Measurements from ENCODE around the gene PLVAP. TPM values are rescaled to one million over a fixed set of nuclear protein-coding genes. Genes with fewer than 3 reads are reported as not detected.
A peak's percentile ranks its signal among the peaks of the same experiment; 100 is the strongest.

The PLVAP gene, protein sequence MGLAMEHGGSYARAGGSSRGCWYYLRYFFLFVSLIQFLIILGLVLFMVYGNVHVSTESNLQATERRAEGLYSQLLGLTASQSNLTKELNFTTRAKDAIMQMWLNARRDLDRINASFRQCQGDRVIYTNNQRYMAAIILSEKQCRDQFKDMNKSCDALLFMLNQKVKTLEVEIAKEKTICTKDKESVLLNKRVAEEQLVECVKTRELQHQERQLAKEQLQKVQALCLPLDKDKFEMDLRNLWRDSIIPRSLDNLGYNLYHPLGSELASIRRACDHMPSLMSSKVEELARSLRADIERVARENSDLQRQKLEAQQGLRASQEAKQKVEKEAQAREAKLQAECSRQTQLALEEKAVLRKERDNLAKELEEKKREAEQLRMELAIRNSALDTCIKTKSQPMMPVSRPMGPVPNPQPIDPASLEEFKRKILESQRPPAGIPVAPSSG
- total RNA-seq (ENCODE audit: low replicate concordance) = 0.09 TPM in 1 of 2 replicates, not detected in the other

- peak; percentile 7 for TF ChIP-seq CTCF (IDR thresholded peaks at IDR 0.05; ENCODE audit: insufficient read depth, low read length)
- H3K4me3 ChIP-seq (ENCODE audit: low read depth, low read length) = no peak within 1 kb of the TSS
- DNase-seq (ENCODE audit: low read depth) = no peak
Observed at GRCh38 chr19:17376935-17377600, at the start of gene PLVAP. Gene PLVAP, minus strand, starts transcription at chr19:17377342. Its CDS starts 54 bp downstream, at chr19:17377288.

- peak; percentile 16 for DNase-seq (ENCODE audit: low read depth)
- no peak overlapping the region for H3K4me3 ChIP-seq (ENCODE audit: low read depth, low read length)
- peak; percentile 56 for TF ChIP-seq CTCF (IDR thresholded peaks at IDR 0.05; ENCODE audit: insufficient read depth, low read length)
Observed at GRCh38 chr19:17424743-17425365, 47.7 kb upstream of the PLVAP start.

DNA sequence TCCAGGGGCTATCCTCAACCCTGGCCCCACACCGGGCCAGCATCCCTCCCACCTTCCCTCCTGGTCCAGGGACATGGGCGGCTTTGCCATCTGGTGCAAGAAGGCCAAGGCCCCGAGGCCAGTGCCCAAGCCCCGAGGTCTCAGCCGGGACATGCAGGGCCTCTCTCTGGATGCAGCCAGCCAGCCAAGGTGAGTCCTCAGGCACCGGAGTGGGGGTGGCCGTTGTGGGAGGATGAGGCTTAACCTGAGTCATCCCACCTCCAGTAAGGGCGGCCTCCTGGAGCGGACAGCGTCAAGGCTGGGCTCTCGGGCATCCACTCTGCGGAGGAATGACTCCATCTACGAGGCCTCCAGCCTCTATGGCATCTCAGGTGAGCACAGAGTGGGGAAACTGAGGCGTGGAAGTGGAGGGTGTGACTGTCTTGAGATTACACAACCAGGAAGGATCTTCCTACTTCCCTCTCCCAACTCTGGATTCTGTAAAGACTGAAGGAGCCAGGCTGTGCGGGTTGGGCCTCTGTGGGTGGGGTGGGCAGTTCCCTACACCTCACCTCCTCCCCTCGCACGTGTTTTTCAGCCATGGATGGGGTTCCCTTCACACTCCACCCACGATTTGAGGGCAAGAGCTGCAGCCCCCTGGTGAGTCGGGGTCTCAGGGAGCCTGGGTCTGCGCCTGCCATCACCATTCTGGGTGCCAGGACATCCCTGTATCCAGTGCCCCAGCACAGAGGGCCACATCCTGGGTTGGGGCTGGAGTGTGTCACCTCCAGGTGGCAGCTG lies 46.5 kb upstream of the PLVAP start:
- H3K4me3 ChIP-seq (ENCODE audit: low read depth, low read length) = no peak overlapping the region
- no peak for TF ChIP-seq CTCF (IDR thresholded peaks at IDR 0.05; ENCODE audit: insufficient read depth, low read length)
- no peak for DNase-seq (ENCODE audit: low read depth)

- TF ChIP-seq CTCF (IDR thresholded peaks at IDR 0.05; ENCODE audit: insufficient read depth, low read length) = no peak
- DNase-seq (ENCODE audit: low read depth) = no peak
- H3K4me3 ChIP-seq (ENCODE audit: low read depth, low read length) = no peak overlapping the region
Observed at GRCh38 chr19:17421942-17422341, 44.8 kb upstream of the PLVAP start.

- no peak for TF ChIP-seq CTCF (IDR thresholded peaks at IDR 0.05; ENCODE audit: insufficient read depth, low read length)
- peak overlapping the region; percentile 90 for H3K4me3 ChIP-seq (ENCODE audit: low read depth, low read length)
- DNase-seq (ENCODE audit: low read depth) = no peak
Observed at GRCh38 chr19:17420475-17420924, 43.4 kb upstream of the PLVAP start.

Measured in fibroblast of the aortic adventitia (primary cell).